HTERT RPE-1 (cell line): ENCODE measurements around the gene TEX19.
"Not testable (repeated sequence)": the region's sequence is repeated elsewhere in the genome, so short reads cannot be mapped to it uniquely, and the experiment has no call there.

Experiments used
- in situ Hi-C: fragments of 300-500 bp; cut with MboI; formaldehyde crosslinking; loops from 4 replicates; pipeline ENCODE4 v1.14.3; 2020; ENCODE audit warnings: low sequenced_read_pairs

The TEX19 gene

DNA sequence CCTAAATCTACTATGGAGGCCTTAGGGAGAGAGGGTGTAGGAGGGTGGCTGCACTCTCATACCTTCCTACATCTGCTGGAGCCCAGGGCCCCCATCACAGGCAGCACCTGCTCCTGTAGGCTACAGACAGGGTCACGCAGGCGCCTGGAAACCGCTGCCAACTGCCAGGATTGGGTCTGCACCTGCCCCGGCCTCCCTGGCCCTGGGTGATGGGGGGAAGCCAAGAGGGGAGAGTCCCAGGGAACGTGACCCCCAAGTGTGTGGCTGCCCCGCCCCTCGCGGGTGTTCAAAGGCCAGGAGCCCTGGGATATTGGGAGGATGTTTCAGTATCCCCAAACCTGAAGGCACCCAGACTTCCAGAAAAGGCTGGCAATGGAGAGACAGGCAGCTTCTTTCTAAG lies 5.6 kb upstream of the TEX19 start:
- in situ Hi-C loops, result no loop called here

DNA sequence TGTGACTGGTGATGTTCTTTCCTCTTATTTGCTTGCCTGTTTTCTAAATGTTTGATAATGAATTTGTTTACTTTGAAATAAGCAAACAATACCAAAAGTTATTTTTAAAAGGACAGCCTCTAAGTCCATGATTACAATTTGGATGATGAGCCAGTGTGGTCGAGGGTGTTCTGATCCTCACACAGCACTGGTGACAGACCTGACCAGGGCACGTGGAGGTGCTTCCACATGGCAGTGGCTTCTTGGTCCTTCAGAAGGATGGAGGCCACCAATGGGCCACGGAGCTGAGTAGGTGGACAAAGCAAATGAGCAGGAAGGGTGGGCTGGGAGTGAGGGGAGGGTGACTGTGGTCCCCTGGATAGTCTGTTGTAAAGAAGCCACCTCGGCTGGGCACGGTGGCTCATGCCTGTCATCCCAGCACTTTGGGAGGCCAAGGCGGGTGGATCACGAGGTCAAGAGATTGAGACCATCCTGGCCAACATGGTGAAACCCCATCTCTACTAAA lies 4.2 kb upstream of the TEX19 start:
- in situ Hi-C loops, result no loop called here

DNA sequence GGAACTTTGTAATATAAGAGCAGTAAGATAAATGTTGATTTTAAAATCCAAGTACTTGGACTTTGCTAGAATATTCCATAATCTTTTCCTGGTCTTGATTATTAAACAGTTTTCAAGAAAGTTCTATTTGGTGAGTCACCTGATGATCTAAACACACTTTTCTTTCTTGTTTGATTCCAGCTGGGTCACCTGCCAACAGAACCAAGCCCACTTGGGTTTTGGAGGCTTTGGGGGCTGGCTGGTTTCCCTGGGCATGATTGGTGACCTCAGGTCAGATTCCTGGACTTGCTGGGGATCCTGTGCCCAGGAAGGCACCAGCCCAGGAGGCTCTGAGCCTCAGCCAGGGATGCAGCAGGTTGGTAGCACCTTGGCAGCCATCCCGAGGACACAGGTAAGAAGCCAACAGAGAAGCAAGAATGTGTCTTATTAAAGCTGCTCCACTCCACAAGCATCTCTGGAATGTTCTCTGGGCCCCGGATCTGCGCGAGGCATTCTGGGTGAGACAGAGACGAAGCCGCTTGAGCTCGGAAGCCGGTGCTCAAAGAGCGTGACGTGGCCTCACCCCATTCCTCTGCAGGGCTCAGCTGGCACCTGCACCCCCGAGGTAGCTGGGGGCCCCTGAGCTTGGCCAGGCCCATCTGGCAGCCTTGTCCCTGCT lies 3.1 kb upstream of the TEX19 start:
- in situ Hi-C loops, result no loop called here

- in situ Hi-C loops, result no loop called here
These were observed 2.1 kb upstream of the TEX19 start for GRCh38 chr17:82356845-82357355.

- in situ Hi-C loops, result no loop called here
These were observed 1.7 kb upstream of the TEX19 start for GRCh38 chr17:82357394-82357793.

DNA sequence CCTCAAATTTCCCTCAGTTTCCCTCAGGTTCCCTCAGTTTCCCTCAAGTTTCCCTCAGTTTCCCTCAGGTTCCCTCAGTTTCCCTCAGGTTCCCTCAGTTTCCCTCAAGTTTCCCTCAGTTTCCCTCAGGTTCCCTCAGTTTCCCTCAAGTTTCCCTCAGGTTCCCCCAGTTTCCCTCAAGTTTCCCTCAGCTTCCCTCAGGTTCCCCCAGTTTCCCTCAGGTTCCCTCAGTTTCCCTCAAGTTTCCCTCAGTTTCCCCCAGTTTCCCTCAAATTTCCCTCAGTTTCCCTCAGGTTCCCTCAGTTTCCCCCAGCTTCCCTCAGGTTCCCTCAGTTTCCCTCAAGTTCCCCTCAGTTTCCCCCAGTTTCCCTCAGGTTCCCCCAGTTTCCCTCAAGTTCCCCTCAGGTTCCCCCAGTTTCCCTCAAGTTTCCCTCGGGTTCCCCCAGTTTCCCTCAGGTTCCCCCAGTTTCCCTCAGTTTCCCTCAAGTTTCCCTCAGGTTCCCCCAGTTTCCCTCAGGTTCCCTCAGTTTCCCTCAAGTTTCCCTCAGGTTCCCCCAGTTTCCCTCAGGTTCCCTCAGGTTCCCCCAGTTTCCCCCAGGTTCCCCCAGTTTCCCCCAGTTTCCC lies 516 bp downstream of the TEX19 start:
- in situ Hi-C loops, result not testable (repeated sequence)

DNA sequence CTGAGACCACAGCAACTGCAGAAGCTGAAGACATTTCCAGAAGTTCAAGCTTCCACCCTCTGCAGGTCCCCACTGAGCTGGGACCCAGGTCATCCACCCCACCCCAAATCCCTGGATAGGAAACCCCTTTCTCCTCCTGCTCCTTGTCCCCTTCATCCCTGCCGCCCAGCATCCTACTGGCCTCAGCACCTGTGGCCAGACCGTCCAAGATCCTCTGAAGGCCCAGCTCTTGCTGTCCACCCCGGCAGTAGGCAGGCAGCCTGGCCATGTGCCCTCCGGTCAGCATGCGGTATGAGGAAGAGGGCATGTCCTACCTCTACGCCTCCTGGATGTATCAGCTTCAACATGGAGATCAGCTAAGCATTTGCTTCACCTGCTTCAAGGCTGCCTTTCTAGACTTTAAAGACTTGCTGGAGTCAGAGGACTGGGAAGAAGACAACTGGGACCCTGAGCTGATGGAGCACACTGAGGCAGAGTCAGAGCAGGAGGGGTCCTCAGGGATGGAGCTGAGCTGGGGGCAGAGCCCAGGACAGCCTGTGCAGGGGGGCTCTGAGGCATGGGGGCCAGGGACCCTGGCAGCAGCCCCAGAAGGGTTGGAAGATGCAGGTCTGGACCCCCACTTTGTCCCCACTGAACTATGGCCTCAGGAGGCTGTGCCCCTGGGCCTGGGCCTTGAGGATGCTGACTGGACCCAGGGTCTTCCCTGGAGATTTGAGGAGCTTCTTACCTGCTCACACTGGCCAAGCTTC lies 3.0 kb downstream of the TEX19 start:
- in situ Hi-C loops, result no loop called here

- in situ Hi-C loops, result no loop called here
These were observed 6.7 kb downstream of the TEX19 start for GRCh38 chr17:82365606-82366295.

- in situ Hi-C loops, result no loop called here
These were observed 7.7 kb downstream of the TEX19 start for GRCh38 chr17:82366749-82367148.

GRCh38 chr17:82367724-82368524 lies 8.9 kb downstream of the TEX19 start:
- in situ Hi-C loops, result no loop called here

- in situ Hi-C loops, result no loop called here
These were observed 10.2 kb downstream of the TEX19 start for GRCh38 chr17:82369211-82369610.

- in situ Hi-C loops, result no loop called here
These were observed 11.7 kb downstream of the TEX19 start for GRCh38 chr17:82370471-82371332.

- in situ Hi-C loops, result no loop called here
These were observed 12.5 kb downstream of the TEX19 start, which contains the start of gene UTS2R for GRCh38 chr17:82371333-82372248. Gene UTS2R, plus strand, starts transcription at chr17:82371765. Its CDS starts 2,560 bp downstream, at chr17:82374325.

- in situ Hi-C loops, result no loop called here
These were observed 13.4 kb downstream of the TEX19 start for GRCh38 chr17:82372249-82373071.

DNA sequence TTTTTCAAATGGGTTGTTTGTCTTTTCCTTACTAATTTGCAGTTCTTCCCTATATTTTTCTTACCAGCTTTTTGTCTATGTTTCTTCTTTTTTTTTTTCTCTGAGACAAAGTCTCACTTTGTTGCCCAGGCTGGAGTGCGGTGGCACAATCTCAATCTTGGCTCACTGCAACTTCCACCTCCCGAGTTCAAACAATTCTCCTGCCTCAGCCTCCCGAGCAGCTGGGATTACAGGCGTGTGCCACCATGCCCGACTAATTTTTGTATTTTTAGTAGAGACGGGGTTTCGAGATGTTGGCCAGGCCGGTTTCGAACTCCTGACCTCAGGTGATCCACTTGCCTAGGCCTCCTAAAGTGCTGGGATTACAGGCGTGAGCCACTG lies 14.0 kb downstream of the TEX19 start:
- in situ Hi-C loops, result not testable (repeated sequence)

DNA sequence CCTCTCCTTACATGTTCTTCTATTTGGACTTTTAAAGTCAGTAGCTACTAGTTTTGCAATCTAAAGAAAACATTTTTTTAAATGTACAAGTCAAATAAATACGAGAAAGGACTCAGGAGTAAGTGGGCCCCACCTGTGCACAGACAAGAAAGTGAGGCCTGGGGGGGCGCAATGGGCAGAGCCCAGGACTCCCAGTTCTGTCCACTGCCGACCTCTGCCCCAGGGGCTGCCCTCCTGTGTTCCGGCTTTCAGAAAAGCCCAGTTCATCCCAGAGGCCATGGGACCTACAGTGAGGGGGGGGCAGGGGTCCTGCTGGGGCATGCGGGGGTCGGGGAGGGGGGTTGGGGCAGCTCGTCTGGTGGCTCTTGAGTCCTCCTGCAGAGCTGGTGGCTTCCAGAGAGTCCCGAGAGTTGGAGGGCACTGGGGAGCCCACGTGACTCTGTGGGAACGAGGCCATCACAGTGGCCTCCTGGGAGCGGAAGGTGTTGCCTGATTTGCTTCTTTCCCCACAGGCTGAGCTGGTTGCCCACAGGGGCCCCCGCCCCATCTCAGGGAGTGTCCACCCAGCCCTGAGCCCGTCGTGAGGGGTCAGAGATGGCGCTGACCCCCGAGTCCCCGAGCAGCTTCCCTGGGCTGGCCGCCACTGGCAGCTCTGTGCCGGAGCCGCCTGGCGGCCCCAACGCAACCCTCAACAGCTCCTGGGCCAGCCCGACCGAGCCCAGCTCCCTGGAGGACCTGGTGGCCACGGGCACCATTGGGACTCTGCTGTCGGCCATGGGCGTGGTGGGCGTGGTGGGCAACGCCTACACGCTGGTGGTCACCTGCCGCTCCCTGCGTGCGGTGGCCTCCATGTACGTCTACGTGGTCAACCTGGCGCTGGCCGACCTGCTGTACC lies 14.9 kb downstream of the TEX19 start:
- in situ Hi-C loops, result no loop called here
